ENCODE measurements around the gene BCAS1. TPM values are rescaled to one million over a fixed set of nuclear protein-coding genes. Genes with fewer than 3 reads are reported as not detected.

Gene BCAS1
- total and polyA plus RNA-seq, 2 experiments from 2014 or later, result not detected

DNA sequence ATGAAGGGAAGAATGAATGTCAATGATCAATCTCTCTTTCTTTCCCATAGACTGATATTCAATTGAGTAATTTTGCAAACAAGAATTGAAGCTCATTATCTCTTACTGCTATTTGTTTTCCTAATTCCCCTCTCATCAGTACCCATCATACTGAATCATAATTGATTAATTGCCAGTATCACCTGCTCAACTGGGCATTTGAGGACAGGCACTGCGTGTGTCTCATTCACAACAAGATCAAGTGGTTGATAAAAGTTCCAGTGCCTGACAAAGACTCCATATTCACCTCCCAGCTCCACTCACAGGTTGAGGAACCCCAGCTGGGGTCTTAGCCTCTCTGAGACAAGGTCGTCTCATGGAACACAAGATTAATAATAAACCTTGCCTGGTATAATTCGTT lies 67.7 kb downstream of the BCAS1 start:
- no peaks in the 10 kb centered on the region for H3K4me1 ChIP-seq (ENCODE audit: low read depth)
- H3K27me3 ChIP-seq, result no peaks in the 10 kb centered on the region
- H3K9me3 ChIP-seq (ENCODE audit: low read depth), result no peaks in the 10 kb centered on the region
- DNase-seq (ENCODE audit: low read depth in 1 of 2, low spot score in 1 of 2), result no peak
- no peaks in the 10 kb centered on the region for H3K36me3 ChIP-seq
- no peak overlapping the region for H3K4me3 ChIP-seq
- no peak for TF ChIP-seq CTCF (IDR thresholded peaks at IDR 0.05; ENCODE audit: low read depth, low read length)
- no peak overlapping the region for H3K27ac ChIP-seq

DNA sequence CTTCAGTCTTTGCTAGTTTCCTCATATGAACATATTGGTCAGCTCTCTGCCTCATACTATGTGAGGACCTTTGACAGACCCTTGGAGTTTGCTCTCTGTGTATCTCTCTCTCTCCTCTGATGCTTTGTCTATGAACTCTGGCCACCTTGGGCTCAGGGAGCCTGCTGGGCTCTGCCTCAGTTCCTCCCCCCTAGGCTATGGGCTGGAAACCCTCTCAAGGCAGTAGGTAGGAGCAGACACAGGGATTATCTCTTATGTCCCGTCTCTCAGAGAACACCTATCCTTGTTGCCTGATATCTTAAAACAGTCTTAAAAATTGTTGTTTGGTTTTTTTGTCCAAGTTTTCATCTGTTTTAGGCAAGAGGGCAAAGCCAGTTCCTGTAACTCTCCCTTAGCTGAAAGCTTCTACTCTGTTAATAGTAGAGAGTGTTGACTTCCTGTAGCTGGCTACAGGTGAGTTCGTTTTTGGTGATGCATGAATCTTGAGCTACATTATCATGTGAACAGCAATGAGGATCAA lies 68.3 kb downstream of the BCAS1 start:
- no peak for TF ChIP-seq CTCF (IDR thresholded peaks at IDR 0.05; ENCODE audit: low read depth, low read length)
- H3K4me1 ChIP-seq (ENCODE audit: low read depth), result no peaks in the 10 kb centered on the region

GRCh38 chr20:54000914-54001313 lies 69.5 kb downstream of the BCAS1 start:
- no peak for DNase-seq (ENCODE audit: low read depth in 1 of 2, low spot score in 1 of 2)
- no peak for TF ChIP-seq CTCF (IDR thresholded peaks at IDR 0.05; ENCODE audit: low read depth, low read length)
- H3K27ac ChIP-seq, result no peak overlapping the region
- H3K4me3 ChIP-seq, result no peak overlapping the region
- H3K27me3 ChIP-seq, result no peaks in the 10 kb centered on the region
- no peaks in the 10 kb centered on the region for H3K4me1 ChIP-seq (ENCODE audit: low read depth)
- no peaks in the 10 kb centered on the region for H3K36me3 ChIP-seq
- H3K9me3 ChIP-seq (ENCODE audit: low read depth), result no peaks in the 10 kb centered on the region

More for the DNA sequence above, 68.3 kb downstream of the BCAS1 start:
- H3K4me3 ChIP-seq, result no peak overlapping the region
- H3K27ac ChIP-seq, result no peak overlapping the region
- H3K9me3 ChIP-seq (ENCODE audit: low read depth), result no peaks in the 10 kb centered on the region
- no peaks in the 10 kb centered on the region for H3K36me3 ChIP-seq
- no peaks in the 10 kb centered on the region for H3K27me3 ChIP-seq
- no peak for DNase-seq (ENCODE audit: low read depth in 1 of 2, low spot score in 1 of 2)

GRCh38 chr20:54000262-54000661 lies 70.1 kb downstream of the BCAS1 start:
- no peaks in the 10 kb centered on the region for H3K27me3 ChIP-seq
- no peak overlapping the region for H3K27ac ChIP-seq
- TF ChIP-seq CTCF (IDR thresholded peaks at IDR 0.05; ENCODE audit: low read depth, low read length), result no peak
- H3K4me1 ChIP-seq (ENCODE audit: low read depth), result no peaks in the 10 kb centered on the region
- no peaks in the 10 kb centered on the region for H3K36me3 ChIP-seq
- no peak for DNase-seq (ENCODE audit: low read depth in 1 of 2, low spot score in 1 of 2)
- no peak overlapping the region for H3K4me3 ChIP-seq
- no peaks in the 10 kb centered on the region for H3K9me3 ChIP-seq (ENCODE audit: low read depth)

DNA sequence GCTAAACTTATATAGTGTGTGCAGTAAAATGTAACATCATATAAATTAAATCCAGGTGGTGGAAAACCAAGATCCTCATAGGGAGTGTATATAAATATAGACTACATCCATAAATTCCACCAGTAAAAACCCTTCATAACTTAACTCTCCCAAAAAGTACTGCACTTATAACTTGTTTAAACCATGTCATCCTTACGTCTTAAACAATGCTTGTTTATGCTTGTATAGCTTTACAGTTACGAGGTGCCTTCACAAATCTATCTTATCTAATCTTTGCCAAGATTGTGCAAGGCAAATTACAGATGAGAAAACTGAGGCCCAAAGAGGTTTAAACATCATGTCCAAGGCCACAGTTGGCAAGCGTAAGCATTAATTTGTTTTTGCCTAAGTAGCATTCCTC lies 71.3 kb downstream of the BCAS1 start:
- no peak for TF ChIP-seq CTCF (IDR thresholded peaks at IDR 0.05; ENCODE audit: low read depth, low read length)
- Histone ChIP-seq H3K9me3 (ENCODE audit: low read depth) (no peaks in the 10 kb centered on the region), H3K27ac (no peak overlapping the region), H3K4me1 (ENCODE audit: low read depth) (no peaks in the 10 kb centered on the region), H3K4me3 (no peak overlapping the region), H3K27me3 (no peaks in the 10 kb centered on the region), H3K36me3 (no peaks in the 10 kb centered on the region)
- no peak for DNase-seq (ENCODE audit: low read depth in 1 of 2, low spot score in 1 of 2)

Measured in cardiac muscle cell (in vitro differentiated cells and primary cell).